ENCODE measurements around the gene NUDT21. TPM values are rescaled to one million over a fixed set of nuclear protein-coding genes. Genes with fewer than 3 reads are reported as not detected.
"Not testable (repeated sequence)": the region's sequence is repeated elsewhere in the genome, so short reads cannot be mapped to it uniquely, and the experiment has no call there.

NUDT21 gene
- total RNA-seq, 1 donor from 2014 or later = 224 TPM

DNA sequence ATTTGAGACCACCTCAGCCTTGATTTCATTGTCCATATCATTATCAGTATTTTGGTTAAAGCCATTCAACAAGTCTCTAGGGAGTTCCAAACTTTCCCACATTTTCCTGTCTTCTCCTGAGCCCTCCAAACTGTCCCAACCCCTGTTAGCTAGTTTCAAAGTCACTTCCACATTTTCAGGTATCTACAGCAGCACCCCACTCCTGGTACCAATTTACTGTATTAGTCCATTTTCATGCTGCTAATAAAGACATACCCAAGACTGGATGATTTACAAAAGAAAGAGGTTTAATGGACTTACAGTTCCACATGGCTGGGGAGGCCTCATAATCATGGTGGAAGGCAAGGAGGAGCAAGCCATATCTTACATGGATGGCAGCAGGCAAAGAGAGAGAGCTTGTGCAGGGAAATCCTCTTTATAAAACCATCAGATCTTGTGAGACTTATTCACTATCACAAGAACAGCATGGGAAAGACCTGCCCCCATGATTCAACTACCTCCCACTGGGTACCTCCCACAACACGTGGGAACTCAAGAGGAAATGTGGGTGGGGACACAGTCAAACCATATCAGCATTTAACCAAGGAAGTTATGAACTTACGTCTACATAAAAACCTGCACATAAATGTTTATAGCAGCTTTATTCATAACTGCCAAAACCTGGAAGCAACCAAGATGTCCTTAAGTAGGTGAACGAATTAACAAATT is 70.2 kb downstream of the NUDT21 start:
- intact Hi-C loops (cut with micrococcal nuclease) = not testable (repeated sequence)

Other genes starting within 250 kb of the NUDT21 start
- gene AMFR, start 25.8 kb downstream of the NUDT21 start, total RNA-seq = 57.1 and 60.6 TPM in 2 replicates
- 50.6 TPM in 2 replicates for gene OGFOD1, start 222 bp upstream of the NUDT21 start, total RNA-seq
- 12.5 and 15.8 TPM in 2 replicates for gene BBS2, start 68.7 kb upstream of the NUDT21 start, total RNA-seq
- gene MT4, start 113.7 kb upstream of the NUDT21 start, total RNA-seq = not detected in 2 replicates
- gene MT3, start 138.2 kb upstream of the NUDT21 start, total RNA-seq = 3.4 and 4.9 TPM in 2 replicates
- 282 and 285 TPM in 2 replicates for gene MT2A, start 157.3 kb upstream of the NUDT21 start, total RNA-seq
- gene MT1E, start 174.4 kb upstream of the NUDT21 start, total RNA-seq = 169 and 187 TPM in 2 replicates
- gene MT1M, start 181.3 kb upstream of the NUDT21 start, total RNA-seq = 0.45 TPM in 1 of 2 replicates, not detected in the other
- 0.57 and 0.82 TPM in 2 replicates for gene MT1A, start 187.3 kb upstream of the NUDT21 start, total RNA-seq
- not detected in 2 replicates for gene MT1B, start 200.6 kb upstream of the NUDT21 start, total RNA-seq
- gene MT1F, start 206.6 kb upstream of the NUDT21 start, total RNA-seq = 18.5 and 24.1 TPM in 2 replicates
- gene MT1G, start 216.7 kb upstream of the NUDT21 start, total RNA-seq = 27.6 and 30.1 TPM in 2 replicates
- gene MT1H, start 218.5 kb upstream of the NUDT21 start, total RNA-seq = 1.7 and 4.8 TPM in 2 replicates
- gene MT1X, start 231.1 kb upstream of the NUDT21 start, total RNA-seq = 61.4 and 64.6 TPM in 2 replicates